Measurements from ENCODE around the gene B4GALT5.

B4GALT5 gene

DNA sequence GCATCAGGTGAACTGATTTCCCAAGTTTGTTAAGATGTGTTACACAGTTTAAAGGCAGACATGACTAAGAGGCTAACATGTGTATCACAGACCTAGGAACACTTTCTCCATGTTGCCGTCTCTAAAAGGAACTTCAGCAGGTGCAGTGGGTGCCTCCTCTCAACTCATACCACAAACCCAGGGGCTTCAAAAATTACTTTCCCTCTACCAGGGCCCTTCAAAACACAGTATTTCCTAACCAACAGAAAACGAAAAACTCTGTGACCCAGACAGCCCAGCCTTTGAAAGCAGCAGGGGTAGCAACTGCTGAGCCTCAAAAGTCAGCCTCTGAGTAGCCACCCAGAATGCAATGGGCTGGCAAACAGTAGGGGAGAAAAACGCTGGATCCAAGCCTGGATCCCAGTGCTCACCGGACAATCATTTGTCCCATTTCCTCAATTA, 28.5 kb downstream of the B4GALT5 start:
- TF ChIP-seq TAF1 (IDR thresholded peaks at IDR 0.05; ENCODE audit: borderline replicate concordance, low read depth, low read length) (no peak), POLR2AphosphoS5 (IDR thresholded peaks at IDR 0.05; ENCODE audit: low read depth, low read length) (no peak), POLR2A (IDR thresholded peaks at IDR 0.05; ENCODE audit: low read depth, low read length) (no peak)
- DNase-seq (ENCODE audit: insufficient read length), result no peak
- FAIRE-seq, result no peak

- DNase-seq (ENCODE audit: insufficient read length), result no peak
- TF ChIP-seq POLR2A (IDR thresholded peaks at IDR 0.05; ENCODE audit: low read depth, low read length), result no peak
- TF ChIP-seq TAF1 (IDR thresholded peaks at IDR 0.05; ENCODE audit: borderline replicate concordance, low read depth, low read length), result no peak
- no peak for TF ChIP-seq POLR2AphosphoS5 (IDR thresholded peaks at IDR 0.05; ENCODE audit: low read depth, low read length)
- FAIRE-seq, result no peak
These were observed 29.2 kb downstream of the B4GALT5 start for GRCh38 chr20:49684335-49684997.

DNA sequence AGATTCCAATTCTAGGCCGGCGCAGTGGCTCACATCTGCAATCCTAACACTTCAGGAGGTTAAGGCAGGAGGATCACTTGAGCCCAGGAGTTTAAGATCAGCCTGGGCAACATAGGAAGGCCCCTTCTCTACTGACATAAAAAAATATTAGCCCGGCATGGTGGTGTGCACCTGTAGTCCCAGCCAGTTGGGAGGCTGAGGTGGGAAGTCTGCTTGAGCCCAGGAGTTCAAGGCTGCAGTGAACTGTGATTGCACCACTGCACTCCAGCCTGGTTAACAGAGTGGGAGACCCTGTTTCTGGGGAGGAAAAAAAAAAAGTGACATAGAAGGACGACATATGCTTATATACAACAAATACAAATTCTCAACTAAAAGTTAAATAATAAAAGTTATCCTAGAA, 30.9 kb downstream of the B4GALT5 start:
- FAIRE-seq (no peak), DNase-seq (ENCODE audit: insufficient read length) (no peak)
- TF ChIP-seq TAF1 (IDR thresholded peaks at IDR 0.05; ENCODE audit: borderline replicate concordance, low read depth, low read length) (no peak), POLR2A (IDR thresholded peaks at IDR 0.05; ENCODE audit: low read depth, low read length) (no peak), POLR2AphosphoS5 (IDR thresholded peaks at IDR 0.05; ENCODE audit: low read depth, low read length) (no peak)

GRCh38 chr20:49682278-49682677, 31.4 kb downstream of the B4GALT5 start:
- FAIRE-seq, result no peak
- TF ChIP-seq POLR2AphosphoS5 (IDR thresholded peaks at IDR 0.05; ENCODE audit: low read depth, low read length), result no peak
- no peak for TF ChIP-seq POLR2A (IDR thresholded peaks at IDR 0.05; ENCODE audit: low read depth, low read length)
- no peak for TF ChIP-seq TAF1 (IDR thresholded peaks at IDR 0.05; ENCODE audit: borderline replicate concordance, low read depth, low read length)
- DNase-seq (ENCODE audit: insufficient read length), result no peak

DNA sequence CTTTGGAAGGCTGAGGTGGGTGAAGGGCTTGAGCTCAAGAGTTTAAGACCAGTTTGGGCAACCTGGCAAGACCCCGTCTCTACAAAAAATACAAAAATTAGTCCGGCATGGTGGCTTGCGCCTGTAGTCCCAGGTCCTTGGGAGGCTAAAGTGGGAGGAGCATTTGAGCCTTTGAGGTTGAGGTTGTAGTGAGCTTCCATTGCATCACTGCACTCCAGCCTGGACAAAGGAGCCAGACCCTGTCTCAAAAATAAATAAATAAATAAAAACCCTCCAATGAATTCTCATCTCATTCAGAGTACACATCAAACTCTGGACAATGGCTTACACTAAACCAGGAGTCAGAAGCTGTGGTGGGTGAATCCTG, 31.8 kb downstream of the B4GALT5 start:
- TF ChIP-seq POLR2AphosphoS5 (IDR thresholded peaks at IDR 0.05; ENCODE audit: low read depth, low read length) (no peak), TAF1 (IDR thresholded peaks at IDR 0.05; ENCODE audit: borderline replicate concordance, low read depth, low read length) (no peak), POLR2A (IDR thresholded peaks at IDR 0.05; ENCODE audit: low read depth, low read length) (no peak)
- FAIRE-seq (no peak), DNase-seq (ENCODE audit: insufficient read length) (no peak)

DNA sequence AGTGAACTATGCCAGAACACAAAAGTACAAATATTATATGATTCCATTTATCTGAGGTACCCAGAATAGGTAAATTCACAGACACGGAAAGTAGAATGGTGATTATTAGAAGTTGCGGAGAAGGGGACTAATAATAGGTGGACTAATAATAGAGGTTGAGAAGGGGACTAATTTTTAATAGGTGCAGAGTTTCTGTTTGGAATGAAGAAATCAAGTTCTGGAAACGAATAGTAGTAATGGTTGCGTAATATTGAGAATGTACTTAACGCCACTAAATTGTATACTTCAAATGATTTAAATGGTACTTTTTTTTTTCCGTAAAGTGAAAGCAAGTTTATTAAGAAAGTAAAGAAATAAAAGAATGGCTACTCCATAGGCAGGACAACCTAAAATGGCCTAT, 33.2 kb downstream of the B4GALT5 start:
- TF ChIP-seq TAF1 (IDR thresholded peaks at IDR 0.05; ENCODE audit: borderline replicate concordance, low read depth, low read length), result no peak
- no peak for TF ChIP-seq POLR2A (IDR thresholded peaks at IDR 0.05; ENCODE audit: low read depth, low read length)
- no peak for TF ChIP-seq POLR2AphosphoS5 (IDR thresholded peaks at IDR 0.05; ENCODE audit: low read depth, low read length)
- FAIRE-seq (no peak), DNase-seq (ENCODE audit: insufficient read length) (no peak)

DNA sequence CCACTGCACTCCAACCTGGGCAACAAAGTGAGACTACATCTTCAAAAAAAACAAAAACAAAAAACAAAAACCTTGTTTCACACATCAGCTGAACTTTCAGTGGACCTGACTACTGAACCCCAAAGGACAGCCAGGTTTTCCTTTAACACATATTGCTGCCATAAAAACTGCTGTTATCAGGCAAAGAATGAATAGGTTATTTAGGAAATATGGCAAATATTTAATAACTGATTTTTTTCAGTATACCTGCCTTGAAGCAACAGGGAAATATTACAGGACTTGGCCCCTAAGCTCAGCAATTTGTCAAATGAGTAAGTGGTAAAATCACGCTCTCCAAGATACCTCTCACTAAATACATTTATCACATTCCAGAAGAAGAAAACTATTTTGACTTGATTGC, 34.0 kb downstream of the B4GALT5 start:
- TF ChIP-seq POLR2A (IDR thresholded peaks at IDR 0.05; ENCODE audit: low read depth, low read length) (no peak), TAF1 (IDR thresholded peaks at IDR 0.05; ENCODE audit: borderline replicate concordance, low read depth, low read length) (no peak), POLR2AphosphoS5 (IDR thresholded peaks at IDR 0.05; ENCODE audit: low read depth, low read length) (no peak)
- FAIRE-seq, result no peak

DNA sequence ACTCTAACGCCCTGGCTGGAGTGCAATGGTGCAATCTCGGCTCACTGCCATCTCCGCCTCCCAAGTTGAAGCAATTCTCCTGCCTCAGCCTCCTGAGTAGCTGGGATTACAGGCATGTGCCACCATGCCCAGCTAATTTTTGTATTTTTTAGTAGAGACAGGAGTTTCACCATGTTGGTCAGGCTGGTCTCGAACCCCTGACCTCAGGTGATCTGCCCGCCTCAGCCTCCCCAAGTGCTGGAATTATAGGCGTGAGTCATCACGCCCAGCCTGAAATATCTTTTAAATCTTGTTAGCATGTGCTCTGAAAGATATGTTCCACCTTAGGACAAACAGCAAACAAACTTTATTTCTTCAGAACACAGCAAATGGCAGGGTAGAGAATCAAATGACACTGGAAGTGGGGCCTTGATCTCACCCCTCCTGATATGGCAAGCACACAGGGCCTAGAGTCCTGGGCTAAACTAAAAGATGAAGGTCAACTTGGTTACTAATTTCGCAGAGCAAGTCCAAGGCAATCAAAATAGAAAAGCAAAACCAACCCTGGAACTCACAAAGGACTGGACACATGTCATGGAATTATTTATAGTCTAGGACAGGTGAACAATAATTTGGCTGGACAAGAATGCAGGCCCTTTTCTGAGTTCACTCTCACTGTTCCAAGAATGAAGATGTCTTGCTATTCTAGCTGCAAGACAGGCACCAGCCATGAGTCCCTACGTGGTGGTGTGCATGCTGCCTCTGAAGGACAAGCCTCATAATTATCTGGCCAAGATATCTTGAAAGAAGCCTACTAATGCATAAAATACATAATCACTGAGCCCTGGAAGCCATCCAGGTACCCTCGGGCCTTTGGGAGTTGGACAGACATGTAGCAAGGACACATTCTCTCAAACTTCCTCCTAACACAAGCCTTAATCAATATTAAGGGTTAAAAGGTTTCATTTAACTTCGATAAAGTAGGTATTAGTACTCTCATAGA, 35.6 kb downstream of the B4GALT5 start:
- TF ChIP-seq POLR2A (IDR thresholded peaks at IDR 0.05; ENCODE audit: low read depth, low read length) (no peak), POLR2AphosphoS5 (IDR thresholded peaks at IDR 0.05; ENCODE audit: low read depth, low read length) (no peak), TAF1 (IDR thresholded peaks at IDR 0.05; ENCODE audit: borderline replicate concordance, low read depth, low read length) (no peak)
- no peak for FAIRE-seq
- no peak for DNase-seq (ENCODE audit: insufficient read length)

More for the DNA sequence above, 34.0 kb downstream of the B4GALT5 start:
- no peak for DNase-seq (ENCODE audit: insufficient read length)

- no peak for DNase-seq (ENCODE audit: insufficient read length)
- FAIRE-seq, result peak; percentile 92
- TF ChIP-seq TAF1 (IDR thresholded peaks at IDR 0.05; ENCODE audit: borderline replicate concordance, low read depth, low read length) (no peak), POLR2AphosphoS5 (IDR thresholded peaks at IDR 0.05; ENCODE audit: low read depth, low read length) (no peak), POLR2A (IDR thresholded peaks at IDR 0.05; ENCODE audit: low read depth, low read length) (no peak)
These were observed 36.9 kb downstream of the B4GALT5 start for GRCh38 chr20:49676581-49677291.

DNA sequence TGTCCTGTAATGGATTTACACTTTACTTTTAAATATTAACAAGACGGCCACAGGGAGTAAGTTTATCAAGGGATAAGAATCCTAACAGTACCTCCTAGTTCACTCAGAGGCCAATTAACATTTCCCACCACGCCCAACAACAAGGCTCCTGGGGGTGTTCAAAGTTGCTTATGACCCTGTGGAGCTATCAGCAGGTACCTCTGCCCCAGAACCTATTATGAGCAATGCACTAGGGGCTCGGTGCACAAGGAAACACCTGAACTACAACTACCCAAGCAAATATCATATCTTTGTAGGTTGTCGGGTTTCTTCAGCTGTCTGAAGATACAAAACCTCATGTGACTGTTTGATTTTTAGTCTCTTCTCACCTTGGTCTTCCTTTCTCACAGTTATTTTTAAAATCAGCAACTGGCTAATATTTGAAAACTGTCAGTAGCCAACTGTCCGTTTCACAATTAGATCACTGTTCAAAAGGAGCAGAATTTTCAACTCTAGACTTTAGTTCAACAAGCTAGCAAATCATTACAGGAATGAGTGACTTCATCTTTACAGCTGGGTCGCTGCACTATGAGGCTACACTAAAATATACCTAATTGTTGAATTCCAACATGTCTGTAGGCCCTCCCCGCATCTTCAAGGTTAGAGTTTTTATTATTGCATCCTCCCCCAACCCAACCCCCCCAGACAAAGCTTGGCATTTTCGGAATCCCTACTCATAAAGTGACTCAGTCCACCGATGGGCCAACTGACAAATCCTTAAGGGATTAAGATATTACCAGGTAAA, 38.1 kb downstream of the B4GALT5 start:
- FAIRE-seq, result peak; percentile 21
- DNase-seq (ENCODE audit: insufficient read length), result no peak
- TF ChIP-seq POLR2A (IDR thresholded peaks at IDR 0.05; ENCODE audit: low read depth, low read length), result no peak
- no peak for TF ChIP-seq POLR2AphosphoS5 (IDR thresholded peaks at IDR 0.05; ENCODE audit: low read depth, low read length)
- no peak for TF ChIP-seq TAF1 (IDR thresholded peaks at IDR 0.05; ENCODE audit: borderline replicate concordance, low read depth, low read length)
